DOHH2 (cell line): ENCODE data around the gene TRAF1.

Experiments
- H3F3A ChIP-seq: fragments of 200-600 bp; sonication (generic), shearing (Covaris generic); 2 replicates; pipeline ENCODE4 v1.6.0; 2016; ENCODE audit warnings: antibody characterized with exemption, mild to moderate bottlenecking; ENCODE audit not compliant: control insufficient read depth, insufficient read depth
- H3K27ac ChIP-seq: fragments of 200-600 bp; sonication (generic); 2 replicates; pipeline ENCODE4 v1.5.1; 2014; ENCODE audit warnings: low read depth, mild to moderate bottlenecking, low read length, moderate library complexity
- H3K27me3 ChIP-seq: fragments of 200-600 bp; sonication (generic); 2 replicates; pipeline ENCODE4 v1.6.1; 2014; ENCODE audit warnings: mild to moderate bottlenecking, low read length, mixed read lengths; ENCODE audit not compliant: control insufficient read depth
- H3K36me3 ChIP-seq: fragments of 200-600 bp; sonication (generic); 2 replicates; pipeline ENCODE4 v1.6.1; 2014; ENCODE audit warnings: mild to moderate bottlenecking, low read length, moderate library complexity, mixed read lengths; ENCODE audit not compliant: control insufficient read depth
- H3K4me1 ChIP-seq: fragments of 200-600 bp; sonication (generic); 2 replicates; pipeline ENCODE4 v1.6.1; 2014; ENCODE audit warnings: mild to moderate bottlenecking, low read length, mixed read lengths; ENCODE audit not compliant: control insufficient read depth
- H3K4me2 ChIP-seq: fragments of 200-600 bp; sonication (generic); 2 replicates; pipeline ENCODE4 v1.6.0; 2014; ENCODE audit warnings: mild to moderate bottlenecking, low read length, moderate library complexity
- H3K4me3 ChIP-seq: fragments of 200-600 bp; sonication (generic); 2 replicates; pipeline ENCODE4 v1.5.1; 2014; ENCODE audit warnings: mild to moderate bottlenecking, low read length, mixed read lengths
- H3K79me2 ChIP-seq: fragments of 200-600 bp; sonication (generic); 2 replicates; pipeline ENCODE4 v1.6.1; 2014; ENCODE audit warnings: mild to moderate bottlenecking, low read length, mixed read lengths; ENCODE audit not compliant: control insufficient read depth
- H3K9me2 ChIP-seq: fragments of 200-600 bp; sonication (generic); replicated peaks from 2 replicates; pipeline ENCODE4 v1.6.1; 2014; ENCODE audit warnings: mild to moderate bottlenecking, low read length, mixed read lengths; ENCODE audit not compliant: control insufficient read depth
- H3K9me3 ChIP-seq: fragments of 200-600 bp; sonication (generic); 2 replicates; pipeline ENCODE4 v1.6.1; 2014; ENCODE audit warnings: antibody characterized with exemption, low read length, mixed read lengths; ENCODE audit not compliant: control insufficient read depth, insufficient read depth
- H4K20me1 ChIP-seq: fragments of 200-600 bp; sonication (generic); 2 replicates; pipeline ENCODE4 v1.6.0; 2014; ENCODE audit warnings: low read depth, mild to moderate bottlenecking, antibody characterized with exemption, low read length, moderate library complexity; ENCODE audit not compliant: control insufficient read depth, insufficient read depth
- CTCF ChIP-seq: fragments of 200-600 bp; sonication (generic); IDR thresholded peaks from one replicate; pipeline ENCODE4 v1.5.1; 2014; ENCODE audit warnings: antibody characterized with exemption, mild to moderate bottlenecking, low read depth, low read length; ENCODE audit not compliant: poor library complexity, severe bottlenecking
- EZH2phosphoT487 ChIP-seq: fragments of 200-600 bp; sonication (generic); IDR thresholded peaks from 2 replicates; pipeline ENCODE4 v1.6.1; 2017; ENCODE audit warnings: borderline replicate concordance, mild to moderate bottlenecking, antibody characterized with exemption, low read length, moderate library complexity, mixed read lengths

Gene TRAF1

GRCh38 chr9:120888626-120889025, 38.0 kb downstream of the TRAF1 start:
- no peak overlapping the region for H3K4me3 ChIP-seq
- peaks cover 42% of the 10 kb centered on the region for H3F3A ChIP-seq
- H3K27ac ChIP-seq: peak overlapping the region; percentile 100
- H3K9me3 ChIP-seq: no peaks in the 10 kb centered on the region
- peaks cover 6% of the 10 kb centered on the region; the same call in 1 of the 2 replicates for H3K36me3 ChIP-seq
- no peaks in the 10 kb centered on the region for H4K20me1 ChIP-seq
- H3K4me2 ChIP-seq: no peak overlapping the region
- H3K27me3 ChIP-seq: no peaks in the 10 kb centered on the region
- no peaks in the 10 kb centered on the region for H3K9me2 ChIP-seq
- peaks cover 92% of the 10 kb centered on the region for H3K4me1 ChIP-seq
- TF ChIP-seq EZH2phosphoT487 (no peak), CTCF (no peak)
- H3K79me2 ChIP-seq: no peaks in the 10 kb centered on the region

DNA sequence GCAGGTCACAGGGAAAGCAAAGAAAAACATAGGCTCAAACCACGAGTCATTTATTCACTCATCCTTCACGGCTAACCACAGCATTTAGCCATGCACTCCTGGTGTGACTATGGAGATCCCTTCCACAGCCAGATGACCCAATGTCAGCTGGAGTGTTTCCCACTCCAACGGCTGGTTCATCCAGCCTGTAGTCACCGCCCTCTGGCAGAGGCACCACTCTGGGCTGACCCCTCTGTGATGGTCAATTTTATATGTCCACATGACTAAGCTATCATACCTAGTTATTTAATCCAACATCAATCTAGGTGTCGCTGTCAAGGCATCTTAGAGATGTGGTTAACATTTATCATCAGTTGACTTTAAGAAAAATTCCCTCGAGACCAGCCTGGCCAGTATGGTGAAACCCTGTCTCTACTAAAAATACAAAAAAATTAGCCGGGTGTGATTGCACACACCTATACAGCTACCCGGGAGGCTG, 40.1 kb downstream of the TRAF1 start:
- no peak overlapping the region for H3K4me3 ChIP-seq
- no peaks in the 10 kb centered on the region for H3K9me2 ChIP-seq
- no peak overlapping the region for H3K27ac ChIP-seq
- no peaks in the 10 kb centered on the region for H3K27me3 ChIP-seq
- peak overlapping the region; percentile 44 for H3K4me2 ChIP-seq
- H3K9me3 ChIP-seq: no peaks in the 10 kb centered on the region
- H3K36me3 ChIP-seq: no peaks in the 10 kb centered on the region
- peaks cover 24% of the 10 kb centered on the region for H3F3A ChIP-seq
- peaks cover 93% of the 10 kb centered on the region for H3K4me1 ChIP-seq
- no peaks in the 10 kb centered on the region for H4K20me1 ChIP-seq
- TF ChIP-seq EZH2phosphoT487: no peak
- peak; percentile 13 for TF ChIP-seq CTCF
- no peaks in the 10 kb centered on the region for H3K79me2 ChIP-seq

GRCh38 chr9:120885958-120886357, 40.6 kb downstream of the TRAF1 start:
- H3K36me3 ChIP-seq: no peaks in the 10 kb centered on the region
- no peaks in the 10 kb centered on the region for H4K20me1 ChIP-seq
- 0 out of 2 replicates have a peak overlapping the region, but pooled peaks have one; percentile 8 for H3K4me3 ChIP-seq
- H3K27me3 ChIP-seq: no peaks in the 10 kb centered on the region
- H3K27ac ChIP-seq: peak overlapping the region; percentile 0; the same call in 1 of the 2 replicates
- TF ChIP-seq EZH2phosphoT487 (no peak), CTCF (no peak)
- H3K79me2 ChIP-seq: no peaks in the 10 kb centered on the region
- H3K9me2 ChIP-seq: no peaks in the 10 kb centered on the region
- H3F3A ChIP-seq: peaks cover 18% of the 10 kb centered on the region
- H3K4me2 ChIP-seq: peak overlapping the region; percentile 44
- H3K9me3 ChIP-seq: no peaks in the 10 kb centered on the region
- peaks cover 93% of the 10 kb centered on the region for H3K4me1 ChIP-seq
